ENCODE results near the gene IL1RL2. TPM values are rescaled to one million over a fixed set of nuclear protein-coding genes. Genes with fewer than 3 reads are reported as not detected.

IL1RL2 gene
- total RNA-seq, 4 donors from 2014 or later, result 0.70 to 1.3 TPM; not detected in 2

GRCh38 chr2:102271844-102272243 is 85.0 kb downstream of the IL1RL2 start:
- no peaks in the 10 kb centered on the region for H3K4me1 ChIP-seq
- intact Hi-C loops (cut with DNase I; ENCODE audit: low total_unique reads), result no loop called here
- H3K9me3 ChIP-seq, result no peaks in the 10 kb centered on the region
- no peaks in the 10 kb centered on the region for H3K36me3 ChIP-seq
- DNase-seq, result no peak
- TF ChIP-seq, protein P1, sequence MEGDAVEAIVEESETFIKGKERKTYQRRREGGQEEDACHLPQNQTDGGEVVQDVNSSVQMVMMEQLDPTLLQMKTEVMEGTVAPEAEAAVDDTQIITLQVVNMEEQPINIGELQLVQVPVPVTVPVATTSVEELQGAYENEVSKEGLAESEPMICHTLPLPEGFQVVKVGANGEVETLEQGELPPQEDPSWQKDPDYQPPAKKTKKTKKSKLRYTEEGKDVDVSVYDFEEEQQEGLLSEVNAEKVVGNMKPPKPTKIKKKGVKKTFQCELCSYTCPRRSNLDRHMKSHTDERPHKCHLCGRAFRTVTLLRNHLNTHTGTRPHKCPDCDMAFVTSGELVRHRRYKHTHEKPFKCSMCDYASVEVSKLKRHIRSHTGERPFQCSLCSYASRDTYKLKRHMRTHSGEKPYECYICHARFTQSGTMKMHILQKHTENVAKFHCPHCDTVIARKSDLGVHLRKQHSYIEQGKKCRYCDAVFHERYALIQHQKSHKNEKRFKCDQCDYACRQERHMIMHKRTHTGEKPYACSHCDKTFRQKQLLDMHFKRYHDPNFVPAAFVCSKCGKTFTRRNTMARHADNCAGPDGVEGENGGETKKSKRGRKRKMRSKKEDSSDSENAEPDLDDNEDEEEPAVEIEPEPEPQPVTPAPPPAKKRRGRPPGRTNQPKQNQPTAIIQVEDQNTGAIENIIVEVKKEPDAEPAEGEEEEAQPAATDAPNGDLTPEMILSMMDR (IDR thresholded peaks at IDR 0.05), result no peak
- TF ChIP-seq POLR2A (IDR thresholded peaks at IDR 0.05), result no peak
- no peak overlapping the region for H3K4me3 ChIP-seq
- H3K27me3 ChIP-seq, result no peaks in the 10 kb centered on the region
- no peak overlapping the region for H3K27ac ChIP-seq

DNA sequence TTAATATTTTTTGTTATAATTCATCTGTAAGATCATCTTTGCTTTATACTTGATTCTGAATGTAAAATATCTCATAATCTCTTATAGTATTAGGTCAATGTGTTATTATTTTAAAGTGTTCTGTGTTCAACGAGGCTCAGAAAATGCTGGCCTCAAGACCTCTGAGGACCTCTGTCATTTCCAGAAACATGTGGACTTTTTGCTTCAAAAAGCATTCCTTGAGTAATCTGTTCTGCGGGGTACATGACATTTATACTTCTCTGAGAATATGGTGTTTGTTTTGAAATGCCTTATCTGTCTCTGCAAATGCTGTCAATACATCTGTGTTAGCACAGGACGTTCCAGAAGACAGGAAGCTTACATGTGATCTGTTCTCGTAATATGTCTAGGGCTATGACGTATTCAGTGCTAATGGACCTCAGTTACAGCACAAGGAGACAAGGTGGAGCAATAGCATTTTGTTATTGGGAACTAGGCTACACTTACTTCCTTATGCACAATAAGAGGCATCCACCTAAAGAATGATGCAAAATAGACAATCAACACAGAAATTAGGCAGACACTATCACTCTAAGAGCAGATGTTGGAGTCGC is 86.9 kb downstream of the IL1RL2 start:
- H3K9me3 ChIP-seq, result no peaks in the 10 kb centered on the region
- no peaks in the 10 kb centered on the region for H3K4me1 ChIP-seq
- H3K4me3 ChIP-seq, result no peak overlapping the region
- H3K27ac ChIP-seq, result no peak overlapping the region
- no peaks in the 10 kb centered on the region for H3K36me3 ChIP-seq
- TF ChIP-seq, protein P1 (IDR thresholded peaks at IDR 0.05), result no peak
- no peak for TF ChIP-seq POLR2A (IDR thresholded peaks at IDR 0.05)
- intact Hi-C loops (cut with DNase I; ENCODE audit: low total_unique reads), result no loop called here
- DNase-seq, result no peak
- H3K27me3 ChIP-seq, result no peaks in the 10 kb centered on the region

- intact Hi-C loops (cut with DNase I; ENCODE audit: low total_unique reads), result no loop called here
Observed at GRCh38 chr2:102276549-102277201, 89.9 kb downstream of the IL1RL2 start.

DNA sequence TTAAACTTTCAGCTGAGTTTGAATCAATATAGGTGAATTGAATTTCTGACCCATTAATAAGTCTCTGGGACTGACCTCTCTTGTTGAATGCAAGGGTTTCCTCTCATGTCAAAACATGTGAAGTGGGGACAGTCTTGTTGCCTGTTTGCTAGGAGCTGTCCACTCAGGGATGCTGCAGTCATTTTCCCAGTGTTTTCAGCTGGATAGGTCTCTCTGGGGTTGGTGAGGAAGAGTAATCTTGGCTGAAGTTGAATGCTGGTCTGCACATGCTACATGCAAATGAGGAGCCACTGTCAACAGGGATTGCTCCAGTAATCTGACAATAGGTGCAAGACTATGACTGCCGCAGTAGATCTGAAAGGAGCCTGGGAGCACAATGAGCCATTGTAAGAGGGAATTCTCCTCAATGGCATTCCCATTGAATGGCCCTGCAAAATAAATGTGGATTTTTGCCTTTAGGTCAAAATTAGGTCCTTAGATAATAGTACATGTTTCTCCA is 90.4 kb downstream of the IL1RL2 start:
- no peak for DNase-seq
- no peak overlapping the region for H3K4me3 ChIP-seq
- intact Hi-C loops (cut with DNase I; ENCODE audit: low total_unique reads), result no loop called here
- H3K27me3 ChIP-seq, result no peaks in the 10 kb centered on the region
- H3K4me1 ChIP-seq, result no peaks in the 10 kb centered on the region
- H3K27ac ChIP-seq, result no peak overlapping the region
- H3K9me3 ChIP-seq, result no peaks in the 10 kb centered on the region
- TF ChIP-seq, protein P1 (IDR thresholded peaks at IDR 0.05), result no peak
- no peak for TF ChIP-seq POLR2A (IDR thresholded peaks at IDR 0.05)
- no peaks in the 10 kb centered on the region for H3K36me3 ChIP-seq

More at GRCh38 chr2:102276549-102277201, 89.9 kb downstream of the IL1RL2 start:
- Histone ChIP-seq H3K4me1 (no peaks in the 10 kb centered on the region), H3K9me3 (no peaks in the 10 kb centered on the region), H3K27me3 (no peaks in the 10 kb centered on the region), H3K36me3 (no peaks in the 10 kb centered on the region), H3K4me3 (no peak overlapping the region), H3K27ac (no peak overlapping the region)
- DNase-seq, result no peak
- no peak for TF ChIP-seq POLR2A (IDR thresholded peaks at IDR 0.05)
- TF ChIP-seq, protein P1 (IDR thresholded peaks at IDR 0.05), result no peak

- DNase-seq, result no peak
- no peaks in the 10 kb centered on the region for H3K4me1 ChIP-seq
- no peaks in the 10 kb centered on the region for H3K36me3 ChIP-seq
- H3K27ac ChIP-seq, result no peak overlapping the region
- H3K4me3 ChIP-seq, result no peak overlapping the region
- no peaks in the 10 kb centered on the region for H3K27me3 ChIP-seq
- intact Hi-C loops (cut with DNase I; ENCODE audit: low total_unique reads), result no loop called here
- H3K9me3 ChIP-seq, result no peaks in the 10 kb centered on the region
- TF ChIP-seq, protein P1 (IDR thresholded peaks at IDR 0.05), result no peak
- no peak for TF ChIP-seq POLR2A (IDR thresholded peaks at IDR 0.05)
Observed at GRCh38 chr2:102278720-102279390, 92.0 kb downstream of the IL1RL2 start.
